ENCODE measurements around the gene MYH9. TPM values are rescaled to one million over a fixed set of nuclear protein-coding genes. Genes with fewer than 3 reads are reported as not detected.
"Not testable (repeated sequence)": the region's sequence is repeated elsewhere in the genome, so short reads cannot be mapped to it uniquely, and the experiment has no call there.

The MYH9 gene
- total RNA-seq: 100 to 1,000 TPM; 673 to 753 (median 716) TPM

GRCh38 chr22:36387959-36388726 is at the start of gene MYH9:
MYH9 (minus strand) TSS chr22:36387967; CDS start chr22:36349236, 38,731 bp downstream.
- Mint-ChIP-seq H3K9me3 (no peaks in the 10 kb centered on the region), H3K4me1 (ENCODE audit: low read depth) (peaks cover 31% of the 10 kb centered on the region), H3K27me3 (ENCODE audit: low read depth) (no peaks in the 10 kb centered on the region), H3K36me3 (ENCODE audit: insufficient read depth) (peaks cover 20% of the 10 kb centered on the region), H3K4me3 (peak within 1 kb of the TSS; percentile 99)
- DNase-seq: peak; percentile 99
- peak; percentile 82 to 83 for ATAC-seq

- H3K4me1 Mint-ChIP-seq (ENCODE audit: low read depth): peaks cover 34% of the 10 kb centered on the region
- H3K4me3 Mint-ChIP-seq: peak overlapping the region; percentile 53
- H3K9me3 Mint-ChIP-seq: no peaks in the 10 kb centered on the region
- ATAC-seq (peak; percentile 88 to 93), DNase-seq (peak; percentile 69)
- H3K36me3 Mint-ChIP-seq (ENCODE audit: insufficient read depth): no peaks in the 10 kb centered on the region
- no peaks in the 10 kb centered on the region for H3K27me3 Mint-ChIP-seq (ENCODE audit: low read depth)
Measured at GRCh38 chr22:36435516-36436415, 48.0 kb upstream of the MYH9 start.

GRCh38 chr22:36433318-36434231 is 45.8 kb upstream of the MYH9 start:
- DNase-seq (no peak), ATAC-seq (no peak)
- H3K4me3 Mint-ChIP-seq: no peak overlapping the region
- H3K9me3 Mint-ChIP-seq: no peaks in the 10 kb centered on the region
- peaks cover 22% of the 10 kb centered on the region for H3K4me1 Mint-ChIP-seq (ENCODE audit: low read depth)
- H3K27me3 Mint-ChIP-seq (ENCODE audit: low read depth): no peaks in the 10 kb centered on the region
- H3K36me3 Mint-ChIP-seq (ENCODE audit: insufficient read depth): no peaks in the 10 kb centered on the region

- DNase-seq (no peak), ATAC-seq (no peak)
- Mint-ChIP-seq H3K4me3 (no peak overlapping the region), H3K27me3 (ENCODE audit: low read depth) (no peaks in the 10 kb centered on the region), H3K36me3 (ENCODE audit: insufficient read depth) (no peaks in the 10 kb centered on the region), H3K4me1 (ENCODE audit: low read depth) (peaks cover 22% of the 10 kb centered on the region), H3K9me3 (no peaks in the 10 kb centered on the region)
Measured at GRCh38 chr22:36432592-36433317, 45.0 kb upstream of the MYH9 start.

- H3K36me3 Mint-ChIP-seq (ENCODE audit: insufficient read depth): no peaks in the 10 kb centered on the region
- H3K27me3 Mint-ChIP-seq (ENCODE audit: low read depth): no peaks in the 10 kb centered on the region
- peaks cover 22% of the 10 kb centered on the region for H3K4me1 Mint-ChIP-seq (ENCODE audit: low read depth)
- no peak overlapping the region for H3K4me3 Mint-ChIP-seq
- no peak for DNase-seq
- no peaks in the 10 kb centered on the region for H3K9me3 Mint-ChIP-seq
- ATAC-seq: no peak
Measured at GRCh38 chr22:36431977-36432376, 44.2 kb upstream of the MYH9 start.

GRCh38 chr22:36430863-36431262 is 43.1 kb upstream of the MYH9 start:
- Mint-ChIP-seq H3K36me3 (ENCODE audit: insufficient read depth) (no peaks in the 10 kb centered on the region), H3K9me3 (no peaks in the 10 kb centered on the region), H3K4me3 (no peak overlapping the region), H3K27me3 (ENCODE audit: low read depth) (no peaks in the 10 kb centered on the region), H3K4me1 (ENCODE audit: low read depth) (peaks cover 18% of the 10 kb centered on the region)
- DNase-seq (no peak), ATAC-seq (no peak)

GRCh38 chr22:36427952-36428351 is 40.2 kb upstream of the MYH9 start:
- DNase-seq; H3K4me3 Mint-ChIP-seq; H3K36me3 Mint-ChIP-seq (ENCODE audit: insufficient read depth); H3K27me3 Mint-ChIP-seq (ENCODE audit: low read depth); ATAC-seq; H3K9me3 Mint-ChIP-seq: not testable (repeated sequence)
- peaks cover 13% of the 10 kb centered on the region for H3K4me1 Mint-ChIP-seq (ENCODE audit: low read depth)

- Mint-ChIP-seq H3K4me3 (no peak overlapping the region), H3K27me3 (ENCODE audit: low read depth) (no peaks in the 10 kb centered on the region), H3K9me3 (no peaks in the 10 kb centered on the region), H3K36me3 (ENCODE audit: insufficient read depth) (no peaks in the 10 kb centered on the region), H3K4me1 (ENCODE audit: low read depth) (peaks cover 13% of the 10 kb centered on the region)
- ATAC-seq: peak; percentile 73 to 76
- no peak for DNase-seq
Measured at GRCh38 chr22:36425977-36426523, 38.3 kb upstream of the MYH9 start.

- Mint-ChIP-seq H3K4me1 (ENCODE audit: low read depth) (peaks cover 13% of the 10 kb centered on the region), H3K27me3 (ENCODE audit: low read depth) (no peaks in the 10 kb centered on the region), H3K9me3 (no peaks in the 10 kb centered on the region), H3K36me3 (ENCODE audit: insufficient read depth) (no peaks in the 10 kb centered on the region), H3K4me3 (no peak overlapping the region)
- ATAC-seq (no peak), DNase-seq (no peak)
Measured at GRCh38 chr22:36424901-36425579, 37.3 kb upstream of the MYH9 start.

GRCh38 chr22:36424466-36424865 is 36.7 kb upstream of the MYH9 start:
- ATAC-seq: peak in 1 of 2 donors; percentile 41
- H3K4me3 Mint-ChIP-seq; DNase-seq; H3K9me3 Mint-ChIP-seq; H3K27me3 Mint-ChIP-seq (ENCODE audit: low read depth); H3K36me3 Mint-ChIP-seq (ENCODE audit: insufficient read depth): not testable (repeated sequence)
- peaks cover 15% of the 10 kb centered on the region for H3K4me1 Mint-ChIP-seq (ENCODE audit: low read depth)

GRCh38 chr22:36423461-36424404 is 36.0 kb upstream of the MYH9 start:
- DNase-seq (no peak), ATAC-seq (no peak)
- Mint-ChIP-seq H3K4me3 (no peak overlapping the region), H3K27me3 (ENCODE audit: low read depth) (no peaks in the 10 kb centered on the region), H3K9me3 (no peaks in the 10 kb centered on the region), H3K4me1 (ENCODE audit: low read depth) (peaks cover 19% of the 10 kb centered on the region), H3K36me3 (ENCODE audit: insufficient read depth) (no peaks in the 10 kb centered on the region)
